DOHH2 (cell line): ENCODE results near the gene NAALADL2.

Experiments used
- CTCF ChIP-seq: fragments of 200-600 bp; sonication (generic); IDR thresholded peaks from one replicate; pipeline ENCODE4 v1.5.1; 2014; ENCODE audit warnings: antibody characterized with exemption, mild to moderate bottlenecking, low read depth, low read length; ENCODE audit not compliant: poor library complexity, severe bottlenecking
- EZH2phosphoT487 ChIP-seq: fragments of 200-600 bp; sonication (generic); IDR thresholded peaks from 2 replicates; pipeline ENCODE4 v1.6.1; 2017; ENCODE audit warnings: borderline replicate concordance, mild to moderate bottlenecking, antibody characterized with exemption, low read length, moderate library complexity, mixed read lengths

GRCh38 chr3:175107231-175107630 is 248.1 kb downstream of the NAALADL2 start:
- TF ChIP-seq CTCF (no peak), EZH2phosphoT487 (no peak)
